H1 (cell line): ENCODE data around the gene NUP210. TPM values are rescaled to one million over a fixed set of nuclear protein-coding genes. Genes with fewer than 3 reads are reported as not detected.

ENCODE experiments used
- CEBPB ChIP-seq: IDR thresholded peaks from 2 replicates; pipeline ENCODE4 v1.6.1; 2012; ENCODE audit warnings: low read depth, low read length
- FOSL1 ChIP-seq: IDR thresholded peaks from 2 replicates; pipeline ENCODE4 v1.6.1; 2011; ENCODE audit warnings: mild to moderate bottlenecking, low read depth, low read length, moderate library complexity; ENCODE audit not compliant: insufficient read depth
- KDM1A ChIP-seq: fragments of 200-600, 300-600 bp; sonication (generic); IDR thresholded peaks from 2 replicates; pipeline ENCODE4 v1.7.1; 2016; ENCODE audit warnings: mild to moderate bottlenecking, low read length, borderline replicate concordance
- RBBP5 ChIP-seq: IDR thresholded peaks from 2 replicates; pipeline ENCODE4 v1.7.1; 2012; ENCODE audit warnings: low read depth, mild to moderate bottlenecking, inconsistent platforms, low read length, moderate library complexity, borderline replicate concordance
- polyA plus RNA-seq, 7 experiments: library from polyadenylated mRNA; depleted of rRNA in 3 of 7; stranded (reverse) in 5 of 7; unstranded in 2 of 7; fragments of >200 nt in 5 of 7; fragments of 200-250 nt in 2 of 7; gene quantifications; 1 replicate in 5 of 7; 2 replicates in 1 of 7; 4 replicates in 1 of 7; pipeline versions ENCODE4 v1.2.1 to v1.2.3, GENCODE V29; 2011 to 2013; ENCODE audit warnings: missing spikeins in 2 of 7, mixed read lengths in 2 of 7
- total RNA-seq: library from RNA; stranded (reverse); fragmentation: NEBNext Ultra II Directional; extraction: Animal tissue kit (Norgen Biotek cat#: 25700); gene quantifications from 2 replicates; pipeline ENCODE4 v1.2.1, GENCODE V29; 2021
- TF ChIP-seq, protein P1 (sequence below): fragments of 300-600 bp; sonication (generic); IDR thresholded peaks from 2 replicates; pipeline ENCODE4 v1.7.1; 2012; ENCODE audit warnings: low read length, moderate library complexity, mild to moderate bottlenecking, inconsistent platforms; ENCODE audit not compliant: insufficient replicate concordance

The NUP210 gene
- total and polyA plus RNA-seq, 2 of the 8 experiments (the other 6 are each of a cell fraction or from before 2014, with no cell fraction given) = 51.0 to 53.7 TPM

DNA sequence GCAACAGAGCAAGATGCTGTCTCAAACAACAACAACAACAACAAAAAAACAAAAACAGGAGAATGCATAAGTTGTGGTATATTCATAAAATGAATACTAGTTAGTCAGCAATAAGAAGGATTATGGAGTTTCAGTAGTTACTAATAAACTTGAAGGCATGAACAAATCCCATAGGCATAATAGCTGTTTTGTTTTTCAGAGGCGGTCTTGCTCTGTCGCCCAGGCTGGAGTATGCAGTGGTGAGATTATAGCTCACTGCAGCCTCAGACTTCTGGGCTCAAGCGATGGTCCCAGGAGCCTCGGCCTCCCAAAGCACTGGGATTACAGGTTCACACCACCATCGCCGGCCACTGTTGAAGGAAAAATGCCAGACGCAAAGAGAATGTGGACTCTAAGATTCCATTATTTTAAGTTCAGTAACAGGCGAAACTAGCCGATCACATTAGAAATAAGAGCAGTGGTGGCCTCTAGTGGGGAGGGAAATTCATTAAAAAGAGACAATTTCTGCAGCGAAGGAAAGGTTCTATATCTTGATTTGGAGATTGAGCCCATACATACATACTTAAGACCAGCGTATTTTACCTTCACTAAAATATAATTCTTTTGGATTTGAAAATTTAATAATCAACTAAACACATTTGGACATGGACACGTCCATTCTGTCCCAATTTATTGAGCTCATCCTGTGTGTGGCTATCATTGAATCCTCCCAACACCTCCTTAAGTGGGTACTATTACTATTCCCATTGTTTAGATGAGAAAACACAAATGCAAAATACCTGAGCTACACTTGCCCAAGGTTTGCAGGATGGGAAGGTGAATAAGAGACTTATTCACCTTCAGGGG, 32.6 kb upstream of the NUP210 start (continued):
- TF ChIP-seq, protein P1, sequence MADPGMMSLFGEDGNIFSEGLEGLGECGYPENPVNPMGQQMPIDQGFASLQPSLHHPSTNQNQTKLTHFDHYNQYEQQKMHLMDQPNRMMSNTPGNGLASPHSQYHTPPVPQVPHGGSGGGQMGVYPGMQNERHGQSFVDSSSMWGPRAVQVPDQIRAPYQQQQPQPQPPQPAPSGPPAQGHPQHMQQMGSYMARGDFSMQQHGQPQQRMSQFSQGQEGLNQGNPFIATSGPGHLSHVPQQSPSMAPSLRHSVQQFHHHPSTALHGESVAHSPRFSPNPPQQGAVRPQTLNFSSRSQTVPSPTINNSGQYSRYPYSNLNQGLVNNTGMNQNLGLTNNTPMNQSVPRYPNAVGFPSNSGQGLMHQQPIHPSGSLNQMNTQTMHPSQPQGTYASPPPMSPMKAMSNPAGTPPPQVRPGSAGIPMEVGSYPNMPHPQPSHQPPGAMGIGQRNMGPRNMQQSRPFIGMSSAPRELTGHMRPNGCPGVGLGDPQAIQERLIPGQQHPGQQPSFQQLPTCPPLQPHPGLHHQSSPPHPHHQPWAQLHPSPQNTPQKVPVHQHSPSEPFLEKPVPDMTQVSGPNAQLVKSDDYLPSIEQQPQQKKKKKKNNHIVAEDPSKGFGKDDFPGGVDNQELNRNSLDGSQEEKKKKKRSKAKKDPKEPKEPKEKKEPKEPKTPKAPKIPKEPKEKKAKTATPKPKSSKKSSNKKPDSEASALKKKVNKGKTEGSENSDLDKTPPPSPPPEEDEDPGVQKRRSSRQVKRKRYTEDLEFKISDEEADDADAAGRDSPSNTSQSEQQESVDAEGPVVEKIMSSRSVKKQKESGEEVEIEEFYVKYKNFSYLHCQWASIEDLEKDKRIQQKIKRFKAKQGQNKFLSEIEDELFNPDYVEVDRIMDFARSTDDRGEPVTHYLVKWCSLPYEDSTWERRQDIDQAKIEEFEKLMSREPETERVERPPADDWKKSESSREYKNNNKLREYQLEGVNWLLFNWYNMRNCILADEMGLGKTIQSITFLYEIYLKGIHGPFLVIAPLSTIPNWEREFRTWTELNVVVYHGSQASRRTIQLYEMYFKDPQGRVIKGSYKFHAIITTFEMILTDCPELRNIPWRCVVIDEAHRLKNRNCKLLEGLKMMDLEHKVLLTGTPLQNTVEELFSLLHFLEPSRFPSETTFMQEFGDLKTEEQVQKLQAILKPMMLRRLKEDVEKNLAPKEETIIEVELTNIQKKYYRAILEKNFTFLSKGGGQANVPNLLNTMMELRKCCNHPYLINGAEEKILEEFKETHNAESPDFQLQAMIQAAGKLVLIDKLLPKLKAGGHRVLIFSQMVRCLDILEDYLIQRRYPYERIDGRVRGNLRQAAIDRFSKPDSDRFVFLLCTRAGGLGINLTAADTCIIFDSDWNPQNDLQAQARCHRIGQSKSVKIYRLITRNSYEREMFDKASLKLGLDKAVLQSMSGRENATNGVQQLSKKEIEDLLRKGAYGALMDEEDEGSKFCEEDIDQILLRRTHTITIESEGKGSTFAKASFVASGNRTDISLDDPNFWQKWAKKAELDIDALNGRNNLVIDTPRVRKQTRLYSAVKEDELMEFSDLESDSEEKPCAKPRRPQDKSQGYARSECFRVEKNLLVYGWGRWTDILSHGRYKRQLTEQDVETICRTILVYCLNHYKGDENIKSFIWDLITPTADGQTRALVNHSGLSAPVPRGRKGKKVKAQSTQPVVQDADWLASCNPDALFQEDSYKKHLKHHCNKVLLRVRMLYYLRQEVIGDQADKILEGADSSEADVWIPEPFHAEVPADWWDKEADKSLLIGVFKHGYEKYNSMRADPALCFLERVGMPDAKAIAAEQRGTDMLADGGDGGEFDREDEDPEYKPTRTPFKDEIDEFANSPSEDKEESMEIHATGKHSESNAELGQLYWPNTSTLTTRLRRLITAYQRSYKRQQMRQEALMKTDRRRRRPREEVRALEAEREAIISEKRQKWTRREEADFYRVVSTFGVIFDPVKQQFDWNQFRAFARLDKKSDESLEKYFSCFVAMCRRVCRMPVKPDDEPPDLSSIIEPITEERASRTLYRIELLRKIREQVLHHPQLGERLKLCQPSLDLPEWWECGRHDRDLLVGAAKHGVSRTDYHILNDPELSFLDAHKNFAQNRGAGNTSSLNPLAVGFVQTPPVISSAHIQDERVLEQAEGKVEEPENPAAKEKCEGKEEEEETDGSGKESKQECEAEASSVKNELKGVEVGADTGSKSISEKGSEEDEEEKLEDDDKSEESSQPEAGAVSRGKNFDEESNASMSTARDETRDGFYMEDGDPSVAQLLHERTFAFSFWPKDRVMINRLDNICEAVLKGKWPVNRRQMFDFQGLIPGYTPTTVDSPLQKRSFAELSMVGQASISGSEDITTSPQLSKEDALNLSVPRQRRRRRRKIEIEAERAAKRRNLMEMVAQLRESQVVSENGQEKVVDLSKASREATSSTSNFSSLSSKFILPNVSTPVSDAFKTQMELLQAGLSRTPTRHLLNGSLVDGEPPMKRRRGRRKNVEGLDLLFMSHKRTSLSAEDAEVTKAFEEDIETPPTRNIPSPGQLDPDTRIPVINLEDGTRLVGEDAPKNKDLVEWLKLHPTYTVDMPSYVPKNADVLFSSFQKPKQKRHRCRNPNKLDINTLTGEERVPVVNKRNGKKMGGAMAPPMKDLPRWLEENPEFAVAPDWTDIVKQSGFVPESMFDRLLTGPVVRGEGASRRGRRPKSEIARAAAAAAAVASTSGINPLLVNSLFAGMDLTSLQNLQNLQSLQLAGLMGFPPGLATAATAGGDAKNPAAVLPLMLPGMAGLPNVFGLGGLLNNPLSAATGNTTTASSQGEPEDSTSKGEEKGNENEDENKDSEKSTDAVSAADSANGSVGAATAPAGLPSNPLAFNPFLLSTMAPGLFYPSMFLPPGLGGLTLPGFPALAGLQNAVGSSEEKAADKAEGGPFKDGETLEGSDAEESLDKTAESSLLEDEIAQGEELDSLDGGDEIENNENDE = no peak
- no peak for TF ChIP-seq RBBP5
- no peak for TF ChIP-seq FOSL1
- TF ChIP-seq KDM1A = 0 out of 2 replicates have a peak, but pooled peaks have one; percentile 7
- TF ChIP-seq CEBPB = no peak
